Fibroblast of pulmonary artery (primary cell): ENCODE results near the gene ICAM4.
A peak's percentile ranks its signal among the peaks of the same experiment; 100 is the strongest.

Experiments used
- DNase-seq: peaks from one replicate; pipeline ENCODE4 v3.0.0-alpha.2; 2010; ENCODE audit warnings: low read depth
- H3K4me3 ChIP-seq: replicated peaks from 2 replicates; pipeline ENCODE4 v1.5.1; 2011; ENCODE audit warnings: low read depth, mild to moderate bottlenecking, control low read depth, low read length, moderate library complexity
- CTCF ChIP-seq: IDR thresholded peaks from 2 replicates; pipeline ENCODE4 v1.5.1; 2011; ENCODE audit warnings: mild to moderate bottlenecking, control low read depth, low read length, inconsistent platforms; ENCODE audit errors: missing control alignments

ICAM4 gene

DNA sequence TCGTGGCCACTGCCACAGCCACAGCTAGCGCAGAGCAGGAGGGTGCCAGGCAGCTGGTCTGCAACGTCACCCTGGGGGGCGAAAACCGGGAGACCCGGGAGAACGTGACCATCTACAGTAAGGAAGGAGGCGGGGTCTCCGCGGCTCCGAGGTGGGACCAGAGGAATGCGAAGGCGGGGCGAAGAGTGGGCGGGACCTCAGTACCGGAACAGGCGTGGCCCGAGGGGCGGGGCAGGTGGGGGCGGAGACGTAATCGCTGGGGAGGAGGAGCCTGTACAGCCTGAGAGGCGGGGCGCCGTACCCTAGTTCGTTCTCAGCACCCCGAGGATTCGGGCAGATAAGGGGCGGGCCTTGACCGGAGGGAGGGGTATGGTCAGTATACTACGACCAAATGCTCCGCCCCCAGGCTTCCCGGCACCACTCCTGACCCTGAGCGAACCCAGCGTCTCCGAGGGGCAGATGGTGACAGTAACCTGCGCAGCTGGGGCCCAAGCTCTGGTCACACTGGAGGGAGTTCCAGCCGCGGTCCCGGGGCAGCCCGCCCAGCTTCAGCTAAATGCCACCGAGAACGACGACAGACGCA, 5.5 kb downstream of the ICAM4 start:
- DNase-seq: peak; percentile 68

GRCh38 chr19:10292789-10293636, 6.3 kb downstream of the ICAM4 start:
- H3K4me3 ChIP-seq: peak overlapping the region; percentile 30
- DNase-seq: no peak
- no peak for TF ChIP-seq CTCF

More for the DNA sequence above, 5.5 kb downstream of the ICAM4 start:
- TF ChIP-seq CTCF: no peak
- peak overlapping the region; percentile 54 for H3K4me3 ChIP-seq

DNA sequence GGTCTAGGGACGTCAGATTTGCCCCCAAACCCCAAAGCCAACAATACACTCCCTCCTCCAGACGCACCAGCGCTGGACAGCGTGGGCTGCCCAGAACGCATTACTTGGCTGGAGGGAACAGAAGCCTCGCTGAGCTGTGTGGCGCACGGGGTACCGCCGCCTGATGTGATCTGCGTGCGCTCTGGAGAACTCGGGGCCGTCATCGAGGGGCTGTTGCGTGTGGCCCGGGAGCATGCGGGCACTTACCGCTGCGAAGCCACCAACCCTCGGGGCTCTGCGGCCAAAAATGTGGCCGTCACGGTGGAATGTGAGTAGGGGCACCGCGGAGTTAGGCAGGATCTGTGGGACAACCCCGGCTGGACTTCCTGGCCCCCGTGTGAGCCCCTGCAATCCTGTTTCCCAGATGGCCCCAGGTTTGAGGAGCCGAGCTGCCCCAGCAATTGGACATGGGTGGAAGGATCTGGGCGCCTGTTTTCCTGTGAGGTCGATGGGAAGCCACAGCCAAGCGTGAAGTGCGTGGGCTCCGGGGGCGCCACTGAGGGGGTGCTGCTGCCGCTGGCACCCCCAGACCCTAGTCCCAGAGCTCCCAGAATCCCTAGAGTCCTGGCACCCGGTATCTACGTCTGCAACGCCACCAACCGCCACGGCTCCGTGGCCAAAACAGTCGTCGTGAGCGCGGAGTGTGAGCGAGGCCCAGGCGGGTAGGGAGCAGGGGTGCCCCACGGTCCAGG, 7.0 kb downstream of the ICAM4 start:
- TF ChIP-seq CTCF: no peak
- H3K4me3 ChIP-seq: no peak overlapping the region
- DNase-seq: no peak

- TF ChIP-seq CTCF: no peak
- DNase-seq: no peak
- no peak overlapping the region for H3K4me3 ChIP-seq
These were observed 7.6 kb downstream of the ICAM4 start for GRCh38 chr19:10294368-10294697.

- H3K4me3 ChIP-seq: no peak overlapping the region
- no peak for TF ChIP-seq CTCF
- no peak for DNase-seq
These were observed 8.6 kb downstream of the ICAM4 start for GRCh38 chr19:10295305-10295846.

DNA sequence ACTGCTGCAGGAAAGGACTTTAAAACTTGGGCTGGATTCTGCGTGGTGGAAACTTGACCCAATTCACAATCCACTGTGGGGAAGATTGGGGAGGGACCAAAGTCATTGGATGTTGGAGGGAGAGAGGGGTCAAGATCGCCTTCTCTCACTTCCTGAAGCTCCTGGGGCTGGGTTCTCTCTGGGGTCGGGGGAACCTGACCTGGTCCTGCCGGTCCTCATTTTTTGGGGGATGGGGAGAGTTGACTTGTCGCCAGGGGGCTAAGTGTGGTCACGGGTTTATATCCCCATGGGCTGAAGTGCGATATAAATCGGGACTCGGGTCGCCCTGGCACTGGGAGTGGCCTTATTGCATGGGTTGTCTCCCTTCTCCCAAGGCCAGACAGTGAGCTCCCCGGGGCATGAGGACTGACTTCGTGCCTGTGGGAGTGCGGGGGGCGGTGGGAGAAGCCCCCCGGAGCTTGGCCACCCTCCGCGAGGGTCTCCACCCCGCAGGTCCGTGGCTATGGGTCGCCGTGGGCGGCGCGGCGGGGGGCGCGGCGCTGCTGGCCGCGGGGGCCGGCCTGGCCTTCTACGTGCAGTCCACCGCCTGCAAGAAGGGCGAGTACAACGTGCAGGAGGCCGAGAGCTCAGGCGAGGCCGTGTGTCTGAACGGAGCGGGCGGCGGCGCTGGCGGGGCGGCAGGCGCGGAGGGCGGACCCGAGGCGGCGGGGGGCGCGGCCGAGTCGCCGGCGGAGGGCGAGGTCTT, 9.3 kb downstream of the ICAM4 start:
- no peak overlapping the region for H3K4me3 ChIP-seq
- TF ChIP-seq CTCF: no peak
- DNase-seq: no peak
